Nephron progenitor cell (in vitro differentiated cells): ENCODE results near the gene SKAP2.

Experiments used
- DNase-seq: peaks from one replicate; pipeline ENCODE4 v3.0.0; 2021
- H3K27ac Mint-ChIP-seq: 2 replicates; pipeline ENCODE4 v1.8.0; 2021; ENCODE audit warnings: mild to moderate bottlenecking, moderate library complexity, mixed read lengths
- H3K27me3 Mint-ChIP-seq: 2 replicates; pipeline ENCODE4 v1.8.0; 2021; ENCODE audit warnings: mild to moderate bottlenecking, low read depth, mixed read lengths; ENCODE audit not compliant: poor library complexity
- H3K36me3 Mint-ChIP-seq: 2 replicates; pipeline ENCODE4 v1.8.0; 2021; ENCODE audit warnings: low read depth, mixed read lengths
- H3K4me1 Mint-ChIP-seq: 2 replicates; pipeline ENCODE4 v1.8.0; 2021; ENCODE audit warnings: mixed read lengths
- H3K4me3 Mint-ChIP-seq: 2 replicates; pipeline ENCODE4 v1.8.0; 2021; ENCODE audit warnings: mild to moderate bottlenecking, moderate library complexity, mixed read lengths
- H3K9me3 Mint-ChIP-seq: 2 replicates; pipeline ENCODE4 v1.8.0; 2021; ENCODE audit warnings: mild to moderate bottlenecking, moderate library complexity, mixed read lengths
- TF ChIP-seq, protein P1 (sequence below): fragments of 200-600 bp; sonication (generic); IDR thresholded peaks from 2 replicates; pipeline ENCODE4 v1.5.0; 2021; ENCODE audit warnings: antibody characterized with exemption

The SKAP2 gene

DNA sequence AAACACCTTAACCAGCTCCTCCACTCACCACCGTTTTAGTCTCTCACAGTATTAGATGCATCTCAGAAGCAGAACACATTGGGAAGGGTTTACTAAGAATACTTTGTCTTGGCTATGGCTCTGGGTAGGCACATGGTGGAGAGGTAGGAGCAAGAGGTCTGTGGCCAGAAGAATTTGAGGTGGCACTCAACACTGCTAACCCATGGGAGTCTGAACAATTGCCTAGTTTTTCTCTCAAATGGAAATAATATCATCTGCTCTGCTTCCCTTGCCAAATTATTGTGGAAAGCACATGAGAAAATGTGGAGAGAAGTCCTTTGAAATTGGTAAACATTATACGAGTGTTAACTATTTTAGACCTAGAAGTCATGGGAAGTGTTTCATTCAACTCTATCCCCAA, 214.3 kb downstream of the SKAP2 start:
- Mint-ChIP-seq H3K4me3 (no peak overlapping the region), H3K9me3 (no peaks in the 10 kb centered on the region)
- DNase-seq = no peak

DNA sequence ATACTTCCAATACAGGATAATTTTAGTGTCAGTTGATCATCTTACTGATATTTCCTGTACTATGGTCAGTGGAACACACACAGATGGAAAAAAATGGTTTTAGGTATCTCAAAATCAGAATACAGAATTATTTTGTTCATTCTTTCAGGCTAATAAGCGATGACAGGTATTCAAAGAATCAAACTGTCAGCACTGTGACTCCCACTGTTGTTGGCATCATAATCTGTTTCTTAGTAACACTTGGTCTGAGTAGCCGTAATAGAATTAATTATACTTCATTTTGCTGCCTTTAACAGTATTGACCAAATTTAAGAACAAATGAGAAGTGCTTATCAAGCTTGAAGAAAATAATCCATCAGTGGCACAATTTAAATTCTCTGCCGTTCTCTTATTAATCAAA, 215.0 kb downstream of the SKAP2 start:
- Mint-ChIP-seq H3K9me3 (no peaks in the 10 kb centered on the region), H3K4me3 (no peak overlapping the region), H3K27me3 (peaks cover 3% of the 10 kb centered on the region), H3K4me1 (peaks cover 43% of the 10 kb centered on the region), H3K36me3 (no peaks in the 10 kb centered on the region), H3K27ac (no peak overlapping the region)
- TF ChIP-seq, protein P1, sequence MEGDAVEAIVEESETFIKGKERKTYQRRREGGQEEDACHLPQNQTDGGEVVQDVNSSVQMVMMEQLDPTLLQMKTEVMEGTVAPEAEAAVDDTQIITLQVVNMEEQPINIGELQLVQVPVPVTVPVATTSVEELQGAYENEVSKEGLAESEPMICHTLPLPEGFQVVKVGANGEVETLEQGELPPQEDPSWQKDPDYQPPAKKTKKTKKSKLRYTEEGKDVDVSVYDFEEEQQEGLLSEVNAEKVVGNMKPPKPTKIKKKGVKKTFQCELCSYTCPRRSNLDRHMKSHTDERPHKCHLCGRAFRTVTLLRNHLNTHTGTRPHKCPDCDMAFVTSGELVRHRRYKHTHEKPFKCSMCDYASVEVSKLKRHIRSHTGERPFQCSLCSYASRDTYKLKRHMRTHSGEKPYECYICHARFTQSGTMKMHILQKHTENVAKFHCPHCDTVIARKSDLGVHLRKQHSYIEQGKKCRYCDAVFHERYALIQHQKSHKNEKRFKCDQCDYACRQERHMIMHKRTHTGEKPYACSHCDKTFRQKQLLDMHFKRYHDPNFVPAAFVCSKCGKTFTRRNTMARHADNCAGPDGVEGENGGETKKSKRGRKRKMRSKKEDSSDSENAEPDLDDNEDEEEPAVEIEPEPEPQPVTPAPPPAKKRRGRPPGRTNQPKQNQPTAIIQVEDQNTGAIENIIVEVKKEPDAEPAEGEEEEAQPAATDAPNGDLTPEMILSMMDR = no peak
- DNase-seq = no peak

More for the DNA sequence above, 214.3 kb downstream of the SKAP2 start:
- Mint-ChIP-seq H3K4me1 (peaks cover 50% of the 10 kb centered on the region), H3K27me3 (no peaks in the 10 kb centered on the region), H3K36me3 (no peaks in the 10 kb centered on the region), H3K27ac (no peak overlapping the region)
- TF ChIP-seq, protein P1 = no peak

DNA sequence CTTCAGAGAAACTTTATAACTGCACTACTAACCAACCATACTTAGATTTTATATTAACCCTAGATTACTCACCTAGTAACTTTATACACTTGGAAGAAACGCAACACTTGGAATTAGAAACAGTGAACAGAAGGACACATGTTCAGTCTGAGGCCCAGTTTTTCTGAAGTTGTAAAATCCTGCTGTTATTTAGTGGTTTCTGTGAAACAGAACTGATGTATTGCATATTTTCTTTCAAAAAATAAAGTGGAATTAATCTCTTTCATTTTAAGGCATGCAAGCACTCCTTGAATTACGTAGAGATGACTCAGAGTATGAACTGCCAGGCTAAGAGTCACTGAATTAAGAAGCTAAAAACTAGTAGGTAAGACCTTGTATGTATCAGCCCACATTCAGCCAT, 215.8 kb downstream of the SKAP2 start:
- Mint-ChIP-seq H3K27me3 (peaks cover 3% of the 10 kb centered on the region), H3K36me3 (no peaks in the 10 kb centered on the region), H3K4me1 (peaks cover 34% of the 10 kb centered on the region), H3K27ac (no peak overlapping the region), H3K9me3 (no peaks in the 10 kb centered on the region), H3K4me3 (no peak overlapping the region)
- TF ChIP-seq, protein P1 = no peak
- no peak for DNase-seq

GRCh38 chr7:26646336-26647048, 217.9 kb downstream of the SKAP2 start:
- TF ChIP-seq, protein P1 = no peak
- H3K27me3 Mint-ChIP-seq = peaks cover 3% of the 10 kb centered on the region
- no peak for DNase-seq
- no peak overlapping the region for H3K27ac Mint-ChIP-seq
- no peaks in the 10 kb centered on the region for H3K36me3 Mint-ChIP-seq
- no peaks in the 10 kb centered on the region for H3K9me3 Mint-ChIP-seq
- peaks cover 14% of the 10 kb centered on the region for H3K4me1 Mint-ChIP-seq
- H3K4me3 Mint-ChIP-seq = no peak overlapping the region

DNA sequence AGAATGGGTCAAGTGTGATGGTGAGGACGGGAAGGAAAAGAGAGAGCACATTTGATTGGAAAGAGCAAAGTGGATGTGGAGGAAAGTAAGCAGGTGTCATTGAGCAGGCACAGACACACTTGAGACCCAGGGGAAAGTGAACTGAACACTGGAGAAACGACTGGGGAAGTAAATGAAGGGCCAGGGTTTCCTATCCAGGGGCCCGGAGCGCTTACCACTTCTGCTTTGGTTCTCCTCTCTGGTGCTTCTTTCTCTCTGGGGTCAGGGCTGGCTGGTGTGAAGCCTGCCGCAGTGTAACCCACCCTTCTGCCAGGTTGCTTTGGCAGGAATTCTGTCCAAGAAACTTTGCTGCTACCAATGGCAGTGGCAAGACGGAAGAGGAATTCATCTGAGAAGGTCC, 219.3 kb downstream of the SKAP2 start:
- H3K36me3 Mint-ChIP-seq = no peaks in the 10 kb centered on the region

More for the DNA sequence above, 219.3 kb downstream of the SKAP2 start:
- H3K4me3 Mint-ChIP-seq = no peak overlapping the region
- H3K27me3 Mint-ChIP-seq = peaks cover 3% of the 10 kb centered on the region
- no peak overlapping the region for H3K27ac Mint-ChIP-seq
- TF ChIP-seq, protein P1 = no peak
- no peak for DNase-seq
- H3K4me1 Mint-ChIP-seq = peaks cover 14% of the 10 kb centered on the region
- no peaks in the 10 kb centered on the region for H3K9me3 Mint-ChIP-seq
